ENCODE results near the gene LMOD2.

The LMOD2 gene

DNA sequence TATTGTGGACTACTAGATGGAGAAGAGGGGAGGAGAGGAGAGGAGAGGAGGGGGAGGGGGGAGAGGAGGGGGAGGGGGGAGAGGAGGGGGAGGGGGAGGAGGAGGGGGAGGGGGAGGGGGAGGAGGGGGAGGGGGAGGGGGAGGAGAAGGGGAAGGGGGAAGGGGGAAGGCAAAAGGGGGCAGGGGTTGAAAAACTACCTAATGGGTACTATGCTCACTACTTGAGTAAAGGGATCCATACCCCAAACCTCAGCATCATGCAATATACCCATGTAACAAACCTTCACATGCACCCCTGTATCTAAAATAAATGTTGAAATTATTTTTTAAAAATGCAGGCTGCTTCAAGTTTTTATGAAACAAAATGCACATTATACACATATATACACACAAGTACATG lies 15.1 kb upstream of the LMOD2 start:
- DNase-seq = no peak

DNA sequence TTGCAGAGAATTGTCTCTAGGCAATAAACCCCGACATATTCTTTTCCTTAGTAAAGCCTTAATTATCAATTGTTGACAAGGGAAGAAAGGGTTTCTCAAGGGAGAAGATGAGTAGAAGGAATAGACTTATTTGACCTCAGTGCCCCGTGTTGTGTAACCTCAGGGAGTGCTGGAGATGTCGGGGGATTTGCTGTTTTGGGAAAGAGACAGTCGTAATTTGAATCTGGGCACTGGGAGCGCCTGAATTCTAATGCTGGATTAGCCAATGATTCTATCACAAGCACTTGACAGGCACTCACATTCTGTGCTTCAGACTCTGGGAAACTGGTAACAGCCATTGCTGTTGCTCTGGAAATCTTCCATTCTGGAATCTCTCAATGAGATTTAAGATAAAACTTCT lies 13.8 kb upstream of the LMOD2 start:
- DNase-seq = no peak

DNA sequence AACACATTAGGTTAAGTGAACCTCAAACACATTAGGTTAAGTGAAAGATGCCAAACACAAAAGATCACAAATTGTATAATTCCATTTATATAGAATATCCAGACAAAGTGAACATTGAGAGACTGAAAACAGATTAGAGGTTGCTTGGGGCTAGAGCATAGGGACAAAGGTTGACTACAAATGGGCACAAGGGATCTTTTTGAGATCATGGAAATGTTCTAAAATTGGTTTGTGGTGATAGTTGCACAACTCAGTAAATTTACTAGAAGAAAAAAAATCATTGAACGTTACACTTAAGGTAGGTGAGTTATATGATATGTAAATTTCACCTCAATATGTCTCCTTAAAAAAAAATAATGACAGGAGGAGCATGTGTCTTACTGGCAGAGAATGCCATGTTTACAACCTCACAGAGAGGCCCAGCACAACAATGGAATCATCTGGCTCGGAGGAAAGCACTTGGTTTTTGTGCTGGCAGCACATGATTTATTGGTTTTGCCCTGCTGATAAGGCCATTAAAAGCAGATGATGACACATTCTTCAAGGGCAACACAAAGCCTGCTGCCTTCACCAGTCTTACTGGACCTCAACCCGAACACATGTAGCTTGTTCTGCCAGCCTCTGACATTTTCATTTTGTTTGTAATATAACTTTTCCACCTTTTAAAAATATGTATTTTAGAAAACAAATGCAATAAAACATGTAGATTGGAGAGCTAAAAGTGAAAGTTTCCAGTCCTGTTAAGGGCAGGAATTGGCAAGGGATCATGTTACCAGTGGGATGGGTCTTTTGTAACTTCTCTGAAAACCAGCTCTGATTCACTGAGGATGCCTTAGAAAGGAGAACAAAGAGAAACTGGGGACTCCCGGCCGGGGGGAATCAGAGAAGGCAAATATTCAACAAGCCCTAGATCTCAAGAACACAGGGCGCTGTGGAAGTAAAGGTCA lies 11.9 kb upstream of the LMOD2 start:
- DNase-seq = no peak

DNA sequence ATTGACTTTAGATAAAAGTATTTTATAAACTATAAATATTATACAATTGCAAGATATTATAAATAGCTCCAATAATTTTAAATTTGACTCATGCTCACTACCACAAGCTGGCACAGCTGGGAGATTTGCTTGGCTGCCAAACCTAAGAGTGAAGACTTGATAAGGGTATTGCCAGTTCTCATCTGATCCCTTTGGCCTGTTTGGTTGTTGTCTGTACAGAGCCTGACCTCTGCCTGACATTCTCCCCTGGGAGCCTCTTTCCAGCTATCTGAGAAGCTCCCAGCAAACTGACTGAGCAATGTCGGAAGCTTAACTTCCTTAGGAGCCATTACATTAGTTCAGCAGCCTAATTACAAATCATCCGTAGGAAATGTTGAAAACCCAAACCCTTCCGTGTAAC lies 10.2 kb upstream of the LMOD2 start:
- no peak for DNase-seq

DNA sequence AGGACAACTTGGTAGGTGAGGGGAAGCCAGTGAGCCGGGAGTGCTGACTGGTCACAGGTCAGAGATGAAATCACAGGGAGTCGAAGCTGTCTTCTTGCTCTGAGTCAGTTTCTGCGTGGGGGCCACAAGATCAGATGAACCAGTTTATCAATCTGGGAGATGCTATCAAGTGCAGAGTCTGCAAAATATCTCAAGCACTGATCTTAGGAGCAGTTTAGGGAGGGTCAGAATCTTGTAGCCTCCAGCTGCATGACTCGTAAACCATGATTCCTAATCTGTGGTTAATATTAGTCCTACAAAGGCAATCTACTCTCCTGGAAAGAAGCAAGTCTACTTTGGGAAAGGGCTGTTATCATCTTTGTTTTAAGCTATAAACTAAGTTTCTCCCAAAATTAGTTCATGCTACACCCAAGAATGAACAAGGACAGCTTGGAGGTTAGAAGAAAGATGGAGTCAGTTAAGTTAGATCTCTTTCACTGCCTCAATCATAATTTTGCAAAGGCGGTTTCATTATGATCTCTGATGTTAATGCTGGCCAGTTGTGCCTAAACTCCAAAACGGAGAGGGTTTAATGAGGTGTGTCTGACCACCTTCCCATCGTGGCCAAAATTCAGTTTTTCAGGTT lies 8.4 kb upstream of the LMOD2 start:
- no peak for DNase-seq

DNA sequence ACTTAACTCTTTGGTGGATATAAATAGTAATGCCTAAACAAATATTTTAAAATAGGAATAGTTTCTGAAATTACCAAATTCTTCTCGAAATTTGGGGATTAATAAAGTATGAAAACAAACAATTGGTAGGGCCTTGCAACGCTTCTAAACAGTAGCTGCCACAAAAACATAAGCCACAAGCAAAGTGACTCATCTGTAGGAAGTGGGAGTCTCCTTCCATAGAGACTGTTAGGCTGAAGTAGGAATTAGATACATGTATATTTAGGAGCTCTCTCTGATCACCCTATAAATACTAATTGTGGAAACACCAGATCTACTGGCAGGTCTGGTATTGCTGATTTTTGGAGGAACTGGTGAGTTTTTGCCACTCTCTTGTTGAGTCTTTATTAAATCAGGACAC lies 5.7 kb upstream of the LMOD2 start:
- DNase-seq = no peak

DNA sequence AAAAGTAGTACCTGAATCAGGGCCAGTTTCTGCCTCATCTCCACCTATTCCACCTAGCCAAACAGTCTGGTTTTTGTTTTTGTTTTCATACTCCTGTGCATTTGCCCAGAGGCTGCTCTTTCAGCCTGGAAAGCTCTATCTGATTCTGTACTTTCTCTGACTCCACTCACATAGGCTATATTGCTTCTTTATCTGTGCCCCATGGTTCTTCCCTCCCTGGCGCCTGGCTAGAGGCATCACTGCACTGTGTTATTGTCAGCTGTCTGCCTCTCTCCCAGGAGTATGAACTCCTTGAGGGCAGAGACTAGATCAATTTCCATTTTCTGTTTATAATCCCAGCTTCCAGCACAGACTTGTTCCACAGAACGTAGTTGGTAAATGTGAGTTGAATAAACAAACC lies 5.1 kb upstream of the LMOD2 start:
- no peak for DNase-seq

DNA sequence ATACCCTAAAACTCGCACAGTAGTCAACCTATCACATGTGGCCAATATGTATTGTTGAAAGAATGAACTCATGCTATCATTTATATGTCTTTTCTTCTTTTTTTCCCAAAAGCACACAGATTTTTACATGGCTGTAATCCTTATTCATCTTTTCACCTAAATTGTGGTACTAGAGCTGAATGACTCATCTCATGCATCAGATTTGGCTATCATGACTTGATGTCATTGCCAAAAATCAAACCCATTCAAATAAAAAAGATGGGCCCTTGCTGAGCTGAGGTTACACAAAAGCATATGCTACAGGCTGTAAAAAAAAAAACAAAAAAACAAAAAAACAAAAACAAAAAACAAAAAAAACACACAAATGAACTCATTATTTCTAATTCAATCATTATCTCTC lies 3.3 kb upstream of the LMOD2 start:
- no peak for DNase-seq

DNA sequence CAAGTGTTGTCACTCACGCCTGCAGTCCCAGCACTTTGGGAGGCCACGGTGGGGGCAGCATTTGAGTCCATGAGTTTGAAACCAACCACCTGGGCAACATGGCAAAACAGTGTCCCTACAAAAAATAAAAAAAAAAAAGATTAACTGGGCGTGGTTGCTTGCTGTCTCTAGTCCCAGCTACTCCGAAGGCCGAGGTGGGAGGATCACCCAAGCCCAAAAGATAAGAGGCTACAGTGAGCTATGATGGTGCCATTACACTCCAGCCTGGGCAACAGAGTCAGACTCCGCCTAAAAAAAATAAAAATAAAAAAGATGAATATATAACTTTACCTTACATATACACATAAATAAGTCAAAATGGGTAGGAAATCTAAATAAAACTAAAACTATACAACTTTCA lies 2.5 kb upstream of the LMOD2 start:
- no peak for DNase-seq

DNA sequence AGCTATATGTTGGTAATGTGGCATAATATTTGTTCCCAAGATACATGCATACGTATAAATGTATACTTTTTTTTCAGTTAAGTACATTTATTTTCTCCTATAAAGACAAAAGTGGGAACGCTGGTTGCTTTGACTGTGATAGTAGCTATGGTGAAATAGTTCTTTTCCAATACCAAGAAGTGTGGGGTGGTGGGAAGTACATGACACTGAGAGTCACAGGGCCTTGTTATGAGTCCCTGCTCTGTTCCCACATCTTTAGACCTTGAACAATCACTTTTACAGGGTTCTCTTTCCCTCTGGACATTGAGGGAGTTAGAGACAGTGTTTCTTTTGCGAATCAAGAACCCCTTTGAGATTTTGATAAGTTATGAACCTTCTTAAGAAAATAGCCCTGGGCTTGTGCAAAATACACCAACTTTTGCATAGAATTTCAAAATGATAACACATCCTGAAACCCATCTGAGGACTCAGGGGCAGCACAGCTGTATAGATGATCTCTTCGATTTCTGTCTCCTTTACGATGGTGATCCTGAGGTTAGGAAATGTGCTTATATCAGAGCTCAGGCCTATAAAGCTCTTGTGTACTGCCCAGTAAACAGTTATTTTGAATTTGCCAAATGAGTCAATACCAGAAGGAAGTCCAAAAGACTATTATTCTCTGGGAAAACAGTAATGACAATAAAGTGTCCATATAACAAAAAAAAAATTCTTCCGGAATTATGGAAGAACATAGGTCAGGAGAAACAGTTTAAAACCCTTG lies 1.1 kb downstream of the LMOD2 start:
- DNase-seq = no peak

DNA sequence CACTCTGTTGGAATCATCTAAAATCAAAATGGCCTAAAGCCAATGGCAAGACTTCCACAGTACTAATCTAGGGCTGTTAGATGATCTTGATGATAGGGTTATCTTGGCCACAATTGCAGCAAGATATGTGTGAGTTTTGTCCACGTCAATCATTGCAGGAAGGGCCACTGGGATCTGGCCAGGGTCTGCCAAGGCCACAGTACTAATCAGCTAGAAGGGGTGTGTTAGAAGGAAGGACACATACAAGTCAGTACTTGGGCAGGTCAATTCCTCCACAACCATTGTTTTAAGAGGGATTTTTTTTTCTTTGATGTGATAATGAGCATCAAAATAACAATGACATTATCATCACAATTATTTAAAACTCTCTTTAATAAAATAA lies 1.6 kb downstream of the LMOD2 start:
- DNase-seq = no peak

DNA sequence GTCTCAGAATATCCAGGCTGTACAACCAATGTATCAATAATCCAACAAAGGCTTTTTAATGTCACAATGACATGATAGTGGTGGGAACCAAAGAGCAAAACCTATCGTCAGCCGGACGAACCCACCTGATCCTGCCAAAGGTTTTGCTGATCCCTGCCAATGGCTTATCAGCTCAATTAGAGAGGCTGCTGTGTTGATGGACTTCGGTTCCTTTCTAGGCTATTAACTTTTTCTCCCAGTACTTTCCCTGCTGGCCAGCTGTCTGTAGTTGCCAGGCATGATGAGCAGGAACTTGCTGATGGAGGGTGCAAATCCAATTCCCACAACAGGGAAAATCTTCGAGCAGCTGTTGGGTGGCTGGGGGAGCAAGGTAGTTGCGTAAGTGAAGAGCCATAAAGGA lies 2.4 kb downstream of the LMOD2 start:
- DNase-seq = no peak

DNA sequence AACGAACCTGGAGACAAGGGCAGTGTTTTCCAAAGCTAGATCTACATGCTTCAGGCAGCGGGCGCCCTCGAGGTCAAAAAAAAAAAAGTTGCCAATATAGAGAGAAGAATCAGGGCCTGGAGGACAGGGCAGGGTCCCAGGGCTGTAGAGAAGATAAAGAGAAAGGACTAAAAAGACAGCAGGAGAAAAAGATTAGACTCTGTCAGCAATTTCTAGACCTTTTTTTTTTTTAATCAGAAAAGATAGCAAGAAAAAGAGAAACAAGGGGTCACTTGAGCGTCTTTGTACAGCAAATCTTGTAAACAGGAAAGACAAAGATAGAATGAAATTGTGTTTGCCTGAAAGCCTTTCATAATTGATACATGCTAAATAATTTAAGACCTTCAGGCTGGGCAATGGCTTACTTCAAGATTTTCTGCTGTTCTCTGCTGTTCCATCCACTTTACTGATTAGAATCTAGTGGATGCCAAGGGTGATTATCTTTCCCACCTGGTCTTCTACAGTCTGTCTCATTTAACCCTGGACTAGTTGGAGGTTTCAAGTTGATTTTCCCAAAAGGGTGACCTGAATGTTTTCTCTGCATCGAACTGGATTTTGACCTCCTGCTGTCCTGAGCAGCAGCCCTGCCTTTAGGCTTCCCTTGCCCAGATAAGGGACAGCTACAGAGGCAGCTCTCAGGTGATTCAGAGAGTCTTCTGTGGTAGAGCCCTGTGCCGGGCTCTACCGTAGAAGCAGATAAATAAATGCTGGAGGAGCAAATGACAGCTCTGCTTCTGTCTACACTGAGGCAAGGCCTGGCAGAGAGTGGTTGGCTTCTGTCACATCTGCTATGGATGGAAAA lies 5.1 kb downstream of the LMOD2 start:
- no peak for DNase-seq

DNA sequence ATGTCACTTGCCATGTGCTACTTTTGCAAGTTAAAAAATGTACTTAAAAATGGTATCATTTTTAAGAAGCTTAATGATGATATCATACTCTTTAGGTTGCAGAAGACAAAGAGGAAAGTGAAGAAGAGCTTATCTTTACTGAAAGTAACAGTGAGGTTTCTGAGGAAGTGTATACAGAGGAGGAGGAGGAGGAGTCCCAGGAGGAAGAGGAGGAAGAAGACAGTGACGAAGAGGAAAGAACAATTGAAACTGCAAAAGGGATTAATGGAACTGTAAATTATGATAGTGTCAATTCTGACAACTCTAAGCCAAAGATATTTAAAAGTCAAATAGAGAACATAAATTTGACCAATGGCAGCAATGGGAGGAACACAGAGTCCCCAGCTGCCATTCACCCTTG lies 6.1 kb downstream of the LMOD2 start:
- DNase-seq = no peak

DNA sequence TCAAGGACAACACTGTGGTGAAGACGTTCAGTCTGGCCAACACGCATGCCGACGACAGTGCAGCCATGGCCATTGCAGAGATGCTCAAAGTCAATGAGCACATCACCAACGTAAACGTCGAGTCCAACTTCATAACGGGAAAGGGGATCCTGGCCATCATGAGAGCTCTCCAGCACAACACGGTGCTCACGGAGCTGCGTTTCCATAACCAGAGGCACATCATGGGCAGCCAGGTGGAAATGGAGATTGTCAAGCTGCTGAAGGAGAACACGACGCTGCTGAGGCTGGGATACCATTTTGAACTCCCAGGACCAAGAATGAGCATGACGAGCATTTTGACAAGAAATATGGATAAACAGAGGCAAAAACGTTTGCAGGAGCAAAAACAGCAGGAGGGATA lies 6.6 kb downstream of the LMOD2 start:
- DNase-seq = no peak

DNA sequence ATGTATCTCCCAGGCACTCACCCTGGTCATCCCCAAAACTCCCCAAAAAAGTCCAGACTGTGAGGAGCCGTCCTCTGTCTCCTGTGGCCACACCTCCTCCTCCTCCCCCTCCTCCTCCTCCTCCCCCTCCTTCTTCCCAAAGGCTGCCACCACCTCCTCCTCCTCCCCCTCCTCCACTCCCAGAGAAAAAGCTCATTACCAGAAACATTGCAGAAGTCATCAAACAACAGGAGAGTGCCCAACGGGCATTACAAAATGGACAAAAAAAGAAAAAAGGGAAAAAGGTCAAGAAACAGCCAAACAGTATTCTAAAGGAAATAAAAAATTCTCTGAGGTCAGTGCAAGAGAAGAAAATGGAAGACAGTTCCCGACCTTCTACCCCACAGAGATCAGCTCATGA lies 7.1 kb downstream of the LMOD2 start:
- DNase-seq = no peak

DNA sequence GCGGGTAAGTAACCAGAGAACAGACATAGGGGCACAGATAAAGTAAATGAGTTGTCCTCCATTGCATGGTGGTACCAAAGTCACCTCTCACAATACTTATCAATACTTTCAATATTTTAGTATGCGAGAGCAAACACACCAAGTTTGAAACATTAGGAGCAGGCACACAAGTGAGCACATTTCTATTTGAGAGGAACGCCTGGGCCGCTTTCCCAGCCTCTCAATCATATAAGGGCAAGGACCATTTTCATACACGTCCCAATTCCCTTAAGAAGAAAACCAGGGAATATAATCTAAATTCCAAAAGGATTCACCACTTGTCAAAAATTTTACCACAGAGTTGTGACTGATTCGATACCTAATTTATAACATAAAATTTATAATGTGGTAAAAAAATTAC lies 7.5 kb downstream of the LMOD2 start:
- no peak for DNase-seq

DNA sequence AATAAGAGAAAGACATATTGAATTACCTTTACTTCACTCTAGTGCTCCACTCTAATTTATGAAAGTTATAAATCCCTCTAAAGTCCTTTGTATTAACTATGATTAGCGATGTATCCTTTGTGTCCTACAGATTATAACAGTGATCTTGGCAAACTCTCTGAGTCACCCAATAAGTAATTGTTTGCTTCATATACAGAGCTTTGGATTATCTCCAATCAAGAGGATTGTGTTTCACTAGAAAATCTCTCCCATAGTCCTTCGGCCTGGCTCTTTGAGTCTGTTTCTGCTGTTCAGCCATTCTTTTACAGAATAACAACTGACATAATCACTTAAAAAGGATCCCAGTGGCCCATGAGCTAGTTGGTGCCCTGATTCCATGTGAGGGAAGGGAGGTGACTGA lies 9.5 kb downstream of the LMOD2 start:
- DNase-seq = no peak

DNA sequence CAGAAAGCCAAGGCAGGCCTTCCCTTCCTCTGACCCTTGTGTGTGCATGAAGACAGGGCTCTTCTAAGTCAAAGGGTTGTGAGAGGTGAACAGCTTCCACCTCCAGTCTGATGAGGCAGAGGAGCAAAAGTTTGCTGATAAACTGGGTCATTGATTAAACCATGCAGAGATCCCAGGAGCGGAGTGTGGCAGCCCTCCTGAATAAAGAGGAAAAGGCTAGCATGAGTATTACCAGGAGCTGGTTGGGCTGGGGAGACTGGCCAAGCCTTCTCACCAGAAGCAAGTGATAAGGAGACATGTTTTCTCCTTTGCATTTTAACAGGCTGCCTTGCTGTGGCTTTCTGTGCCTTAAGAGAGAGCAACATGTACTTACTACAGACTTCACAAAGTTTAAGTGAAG lies 10.2 kb downstream of the LMOD2 start:
- DNase-seq = no peak

DNA sequence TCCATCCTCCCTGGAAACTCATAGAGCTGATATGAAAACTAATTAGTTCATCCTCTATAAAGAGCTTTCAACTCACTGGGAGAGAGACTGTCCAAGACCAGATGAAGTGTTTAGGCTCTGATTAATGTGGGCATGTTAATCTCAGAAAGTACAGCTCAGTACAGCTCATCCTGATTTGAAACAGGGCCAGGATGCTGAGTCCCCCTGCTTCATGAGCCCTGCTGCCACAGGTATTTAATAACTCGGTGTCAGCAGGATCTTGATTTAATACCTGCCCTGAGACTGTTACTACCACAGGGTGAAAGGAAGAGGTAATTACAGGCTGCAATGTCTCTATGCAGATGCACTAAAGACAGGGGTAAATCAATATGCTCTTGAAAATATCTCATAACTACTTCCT lies 10.8 kb downstream of the LMOD2 start:
- DNase-seq = no peak

DNA sequence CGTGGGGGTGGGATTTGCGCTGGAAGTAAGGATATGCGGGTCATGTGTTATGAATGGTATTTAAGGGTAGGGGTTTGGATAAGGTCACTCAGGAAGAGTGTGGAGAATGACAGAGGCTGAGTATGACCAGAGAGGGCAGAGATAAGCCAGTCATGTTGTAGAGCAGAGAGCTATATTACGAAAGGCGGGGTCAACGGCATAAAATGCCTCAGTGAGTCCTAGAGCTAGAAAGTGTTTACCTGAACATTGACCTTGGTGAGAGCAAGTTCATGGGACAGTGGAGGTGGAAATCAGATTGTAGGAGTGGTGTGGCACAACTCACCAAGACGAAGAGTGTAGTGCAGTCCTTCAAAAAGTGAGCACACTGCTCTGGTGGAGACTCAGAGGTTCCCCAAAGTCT lies 13.8 kb downstream of the LMOD2 start:
- no peak for DNase-seq

DNA sequence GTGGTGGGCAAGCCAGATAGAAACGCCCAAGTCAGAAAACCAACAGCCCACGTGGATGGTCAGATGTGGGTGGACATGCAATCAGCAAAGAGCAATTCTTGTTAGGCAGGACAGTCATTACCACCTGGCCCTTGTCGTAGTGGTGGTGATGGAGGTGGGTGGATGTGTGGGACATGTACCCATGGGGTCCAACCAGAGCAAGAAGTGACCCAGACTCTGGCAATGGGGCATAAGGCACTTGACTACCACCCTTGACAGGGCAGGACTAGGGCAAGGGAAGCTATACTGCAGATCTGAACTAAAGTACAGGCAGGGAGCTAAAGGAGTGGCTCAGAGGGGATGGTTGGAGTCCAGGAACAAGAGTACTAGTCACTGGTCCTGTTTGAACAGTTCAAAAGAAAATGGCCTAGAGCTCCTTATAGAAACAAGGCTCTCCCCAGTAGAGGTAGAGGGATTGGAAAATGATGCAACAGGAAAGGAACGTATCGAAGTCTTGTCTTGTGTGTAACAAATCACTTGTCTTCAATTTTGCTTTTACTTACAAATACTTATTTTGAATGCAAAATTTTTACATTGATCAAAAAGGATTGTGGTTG lies 17.6 kb downstream of the LMOD2 start:
- DNase-seq = no peak

Data from hematopoietic multipotent progenitor cell treated with erythropoietin and hydrocortisone succinate and interleukin-3 and kit ligand, for 6 days (in vitro differentiated cells).